Mucosa of stomach (tissue), 1 donor: Measurements from ENCODE around the gene NAT9.

Experiments
- H3K27me3 ChIP-seq: one replicate; pipeline ENCODE4 v1.7.0; 2013; ENCODE audit warnings: mild to moderate bottlenecking, low read length; ENCODE audit not compliant: control insufficient read depth, insufficient read depth
- H3K36me3 ChIP-seq: one replicate; pipeline ENCODE4 v1.7.0; 2013; ENCODE audit warnings: low read length; ENCODE audit not compliant: control insufficient read depth, insufficient read depth
- H3K4me1 ChIP-seq: one replicate; pipeline ENCODE4 v1.7.0; 2013; ENCODE audit warnings: mild to moderate bottlenecking, low read length; ENCODE audit not compliant: control insufficient read depth, insufficient read depth
- H3K4me3 ChIP-seq: one replicate; pipeline ENCODE4 v1.7.0; 2013; ENCODE audit warnings: low read length
- H3K9ac ChIP-seq: one replicate; pipeline ENCODE4 v1.7.0; 2013; ENCODE audit warnings: mild to moderate bottlenecking, low read length, moderate library complexity
- H3K9me3 ChIP-seq: one replicate; pipeline ENCODE4 v1.7.0; 2013; ENCODE audit warnings: mild to moderate bottlenecking, low read length, moderate library complexity; ENCODE audit not compliant: control insufficient read depth
- donor health status: Pancreatic carcinoma.

NAT9 gene

GRCh38 chr17:74776044-74776962 lies at the start of gene NAT9:
NAT9 (minus strand) TSS chr17:74776345; CDS start chr17:74775698, 647 bp downstream.
- peaks cover 17% of the 10 kb centered on the region for H3K4me1 ChIP-seq
- peak within 1 kb of the TSS; percentile 81 for H3K9ac ChIP-seq
- no peaks in the 10 kb centered on the region for H3K9me3 ChIP-seq
- H3K36me3 ChIP-seq = peaks cover 7% of the 10 kb centered on the region
- H3K27me3 ChIP-seq = no peaks in the 10 kb centered on the region
- peak within 1 kb of the TSS; percentile 90 for H3K4me3 ChIP-seq

GRCh38 chr17:74824961-74825627 lies 48.9 kb upstream of the NAT9 start:
- H3K9ac ChIP-seq = no peak overlapping the region
- H3K4me1 ChIP-seq = no peaks in the 10 kb centered on the region
- H3K9me3 ChIP-seq = no peaks in the 10 kb centered on the region
- peaks cover 2% of the 10 kb centered on the region for H3K36me3 ChIP-seq
- no peaks in the 10 kb centered on the region for H3K27me3 ChIP-seq
- no peak overlapping the region for H3K4me3 ChIP-seq

DNA sequence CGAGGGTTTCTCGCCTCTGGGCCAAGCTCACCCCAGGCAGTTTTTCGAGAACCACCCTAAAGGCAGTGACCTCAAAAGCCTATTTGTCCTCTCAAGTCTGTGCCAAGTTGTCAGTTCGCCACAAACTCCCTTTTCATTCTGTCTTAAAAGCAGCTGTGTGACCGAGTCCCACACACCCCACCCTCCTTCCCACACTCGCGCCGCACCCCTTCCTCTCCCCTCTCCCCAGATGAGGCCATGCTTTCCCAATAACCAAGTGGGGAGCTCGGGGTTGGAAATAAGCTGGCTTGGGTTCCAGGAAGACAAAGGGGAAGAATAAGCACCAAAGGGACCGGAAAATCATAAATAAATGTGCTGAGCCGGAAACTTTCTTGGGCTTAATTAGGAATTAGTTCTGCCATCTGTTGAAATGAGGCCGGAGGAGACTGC lies 46.8 kb upstream of the NAT9 start:
- Histone ChIP-seq H3K4me3 (no peak overlapping the region), H3K9me3 (no peaks in the 10 kb centered on the region), H3K36me3 (no peaks in the 10 kb centered on the region), H3K4me1 (no peaks in the 10 kb centered on the region), H3K27me3 (no peaks in the 10 kb centered on the region), H3K9ac (no peak overlapping the region)

DNA sequence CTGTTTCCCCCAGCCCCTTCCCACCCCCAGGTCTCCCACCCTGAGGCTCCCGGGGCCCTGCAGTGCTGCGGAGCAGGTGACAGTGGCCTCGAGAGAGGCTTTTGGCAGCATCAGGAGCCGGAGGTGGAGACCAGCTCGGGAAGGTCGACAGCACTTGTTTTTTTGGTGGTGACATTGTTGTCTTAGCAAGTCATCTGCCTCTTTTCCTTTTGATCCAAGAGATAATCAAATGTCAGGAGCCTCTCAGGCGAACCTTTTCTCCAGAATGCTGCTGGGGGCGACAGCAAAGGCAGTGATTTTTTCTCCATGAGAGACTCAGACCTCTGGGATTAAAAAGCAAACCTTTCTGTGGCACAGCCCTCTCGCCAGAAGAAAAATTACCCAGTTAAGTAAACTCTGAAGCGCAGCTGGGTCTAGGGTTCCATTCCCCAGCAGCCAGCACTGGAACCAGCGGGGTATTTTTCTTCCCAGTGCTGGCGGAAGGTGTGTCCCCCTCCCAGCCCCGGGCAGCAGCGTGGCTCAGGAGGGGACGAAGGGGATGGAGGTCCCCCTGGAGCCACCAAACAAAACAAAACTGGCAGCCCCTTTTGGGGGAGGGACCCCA lies 46.3 kb upstream of the NAT9 start:
- no peak overlapping the region for H3K9ac ChIP-seq
- H3K4me1 ChIP-seq = no peaks in the 10 kb centered on the region
- no peak overlapping the region for H3K4me3 ChIP-seq
- H3K36me3 ChIP-seq = no peaks in the 10 kb centered on the region
- no peaks in the 10 kb centered on the region for H3K27me3 ChIP-seq
- no peaks in the 10 kb centered on the region for H3K9me3 ChIP-seq

- Histone ChIP-seq H3K4me1 (no peaks in the 10 kb centered on the region), H3K36me3 (no peaks in the 10 kb centered on the region), H3K27me3 (no peaks in the 10 kb centered on the region), H3K9me3 (no peaks in the 10 kb centered on the region), H3K4me3 (no peak overlapping the region), H3K9ac (no peak overlapping the region)
Observed at GRCh38 chr17:74821655-74822334, 45.6 kb upstream of the NAT9 start.

DNA sequence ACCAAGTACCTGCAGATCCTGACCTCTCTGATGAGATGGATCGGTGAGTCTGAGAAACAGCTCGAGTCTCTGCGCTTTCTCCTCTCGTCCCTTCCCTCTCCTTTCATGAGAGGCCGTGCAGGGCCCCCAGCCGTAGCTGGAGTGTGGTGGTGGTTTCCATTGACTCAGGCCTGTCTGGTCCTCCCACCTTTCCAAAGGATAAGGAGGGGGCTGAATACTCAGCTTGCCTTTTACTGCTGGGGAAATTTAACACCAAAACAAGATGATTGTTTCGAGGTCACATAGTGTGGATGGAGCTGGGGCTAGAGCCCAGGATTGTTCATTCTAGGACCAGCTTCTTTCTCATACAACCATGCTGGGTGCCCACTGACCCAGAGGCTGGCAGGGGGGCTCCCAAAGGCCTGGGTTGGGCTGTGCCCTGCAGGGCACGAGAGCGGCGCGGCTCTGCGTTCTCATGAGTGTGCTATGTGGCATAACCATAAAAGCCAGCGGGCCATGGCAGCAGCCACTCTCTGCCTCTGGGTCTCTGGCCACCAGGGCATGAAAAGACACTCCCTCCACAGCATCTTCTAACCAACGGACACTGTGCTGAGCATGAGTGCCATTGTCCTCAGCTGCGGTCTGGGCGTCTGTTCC lies 43.8 kb upstream of the NAT9 start:
- no peaks in the 10 kb centered on the region for H3K4me1 ChIP-seq

DNA sequence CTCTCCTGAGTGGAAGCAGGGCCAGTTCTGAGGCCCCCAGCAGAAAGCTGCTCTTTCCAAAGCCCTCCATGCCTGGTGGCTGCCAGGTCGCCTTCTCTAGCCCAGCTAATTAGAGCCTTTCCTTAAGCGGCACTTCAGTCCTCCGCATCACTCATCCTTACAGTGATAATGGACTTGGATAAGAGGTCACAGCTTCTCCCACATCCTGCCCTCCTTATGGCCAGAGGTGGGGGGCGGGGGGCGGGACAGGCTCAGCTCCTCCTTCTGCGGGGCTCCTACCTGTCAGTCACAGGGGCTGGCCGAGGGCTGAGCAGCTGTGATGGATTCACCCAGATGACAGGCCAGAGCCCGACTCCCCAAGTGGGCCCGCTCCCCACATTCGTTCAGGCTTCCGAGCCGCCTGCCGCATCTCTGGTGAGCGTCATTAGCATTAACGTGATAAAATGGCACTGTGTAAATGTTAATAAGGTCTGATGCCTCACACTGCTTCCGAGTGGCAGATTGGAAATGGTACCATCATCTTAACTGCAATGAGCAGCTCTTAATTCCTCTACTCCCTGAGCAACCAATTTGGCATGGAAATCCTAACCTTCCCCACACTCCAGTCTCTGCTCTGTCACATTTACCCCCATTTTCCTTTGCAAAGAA lies 42.3 kb upstream of the NAT9 start:
- no peaks in the 10 kb centered on the region for H3K36me3 ChIP-seq
- H3K4me1 ChIP-seq = no peaks in the 10 kb centered on the region
- no peak overlapping the region for H3K9ac ChIP-seq
- H3K4me3 ChIP-seq = no peak overlapping the region
- no peaks in the 10 kb centered on the region for H3K9me3 ChIP-seq
- H3K27me3 ChIP-seq = no peaks in the 10 kb centered on the region

More for the DNA sequence above, 43.8 kb upstream of the NAT9 start:
- Histone ChIP-seq H3K36me3 (no peaks in the 10 kb centered on the region), H3K4me3 (no peak overlapping the region), H3K27me3 (no peaks in the 10 kb centered on the region), H3K9me3 (no peaks in the 10 kb centered on the region), H3K9ac (no peak overlapping the region)

DNA sequence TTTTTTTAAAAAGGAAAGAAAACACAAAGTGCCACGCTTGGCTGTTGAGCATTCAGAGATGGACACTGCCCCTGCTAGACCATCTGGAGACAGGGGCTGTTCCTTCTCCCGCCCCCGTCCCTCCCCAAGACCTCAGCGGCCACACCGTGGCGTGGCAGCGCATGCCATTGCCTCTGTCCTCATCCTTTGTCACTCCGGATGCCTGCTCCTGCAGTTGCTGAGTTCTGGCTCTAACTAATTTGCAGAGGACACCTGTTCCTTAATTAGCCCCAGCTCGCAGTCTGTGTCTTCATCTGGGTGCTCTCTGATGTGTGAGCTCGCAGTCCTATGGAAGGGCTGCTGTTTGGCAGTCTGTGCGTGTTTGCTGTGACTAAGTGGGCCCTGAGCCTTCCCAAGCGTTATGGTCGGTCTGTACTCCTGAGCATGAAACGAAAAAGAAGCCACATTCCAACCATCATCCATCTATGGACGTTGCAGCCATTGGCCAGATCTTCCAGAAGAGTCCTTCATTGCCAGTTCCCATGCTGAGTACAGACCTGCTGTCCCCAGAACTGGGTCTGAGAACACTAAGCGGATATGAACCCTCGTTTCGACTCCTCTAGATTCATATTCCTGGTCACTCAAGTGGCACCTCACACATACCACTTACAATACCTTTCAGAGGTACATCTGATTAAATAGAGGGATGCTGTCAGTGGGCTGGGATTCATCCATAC lies 40.9 kb upstream of the NAT9 start:
- H3K36me3 ChIP-seq = no peaks in the 10 kb centered on the region
- no peak overlapping the region for H3K4me3 ChIP-seq
- H3K27me3 ChIP-seq = no peaks in the 10 kb centered on the region
- no peaks in the 10 kb centered on the region for H3K9me3 ChIP-seq
- no peak overlapping the region for H3K9ac ChIP-seq
- no peaks in the 10 kb centered on the region for H3K4me1 ChIP-seq

- no peak overlapping the region for H3K9ac ChIP-seq
- H3K4me3 ChIP-seq = no peak overlapping the region
- no peaks in the 10 kb centered on the region for H3K27me3 ChIP-seq
- H3K36me3 ChIP-seq = no peaks in the 10 kb centered on the region
- no peaks in the 10 kb centered on the region for H3K4me1 ChIP-seq
- no peaks in the 10 kb centered on the region for H3K9me3 ChIP-seq
Observed at GRCh38 chr17:74815550-74816370, 39.6 kb upstream of the NAT9 start.

DNA sequence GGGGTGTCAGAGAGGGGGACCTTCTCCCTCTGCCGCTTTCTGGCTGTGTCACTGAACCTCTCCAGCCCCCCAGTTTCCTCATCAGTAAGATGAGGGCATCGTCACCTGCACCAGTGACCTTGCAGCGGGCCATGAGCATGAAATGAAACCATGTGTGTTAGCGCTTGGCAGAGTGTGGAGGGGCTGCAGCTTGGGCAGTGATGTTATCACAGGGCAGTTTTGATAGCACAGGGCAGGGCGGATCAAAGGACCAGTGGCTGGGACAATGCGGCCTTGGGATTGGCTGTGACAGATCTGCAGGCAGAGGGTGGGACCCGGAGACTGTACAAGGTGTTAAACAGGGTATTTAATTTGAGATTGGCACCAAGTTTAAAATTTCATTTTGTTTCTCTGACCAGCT lies 38.9 kb upstream of the NAT9 start:
- no peaks in the 10 kb centered on the region for H3K36me3 ChIP-seq

More for the DNA sequence above, 38.9 kb upstream of the NAT9 start:
- Histone ChIP-seq H3K27me3 (no peaks in the 10 kb centered on the region), H3K9ac (no peak overlapping the region), H3K9me3 (no peaks in the 10 kb centered on the region), H3K4me1 (no peaks in the 10 kb centered on the region), H3K4me3 (no peak overlapping the region)
